ENCODE results near the gene SEC14L1.

DNA sequence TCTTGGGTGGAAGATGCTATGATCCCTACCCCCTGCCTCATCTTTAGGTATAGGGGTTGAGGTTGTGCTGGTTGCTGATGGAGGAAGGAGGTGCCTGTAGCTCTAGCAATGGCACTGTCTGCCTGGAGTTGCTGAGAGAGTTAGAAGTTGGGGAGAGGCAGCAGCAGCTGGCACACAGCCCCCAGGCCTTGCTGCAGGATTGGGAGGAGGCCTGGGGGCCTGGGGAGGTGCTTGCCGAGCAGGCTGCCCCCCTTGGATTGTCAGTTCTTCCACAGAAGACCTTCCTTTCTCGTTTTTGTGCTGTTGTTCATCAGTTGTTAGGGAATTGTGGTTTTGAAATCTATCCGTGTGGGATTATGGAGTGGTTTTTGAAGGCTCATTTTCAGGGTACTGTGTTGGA, 52.9 kb downstream of the SEC14L1 start:
- TF ChIP-seq POLR2A (IDR thresholded peaks at IDR 0.05; ENCODE audit: low read depth, low read length) (no peak), POLR2AphosphoS5 (IDR thresholded peaks at IDR 0.05; ENCODE audit: low read depth, low read length) (no peak), TAF1 (IDR thresholded peaks at IDR 0.05; ENCODE audit: low read depth, low read length) (no peak), POU2F2 (IDR thresholded peaks at IDR 0.05; ENCODE audit: low read depth, low read length) (no peak), PAX5 (IDR thresholded peaks at IDR 0.05; ENCODE audit: insufficient read depth, low read length, severe bottlenecking) (no peak)
